IMR-90 (cell line): Measurements from ENCODE around the gene CHN1.

ENCODE experiments used
- BHLHE40 ChIP-seq: fragments of 150-350 bp; IDR thresholded peaks from 2 replicates; pipeline ENCODE4 v1.6.1; 2016; ENCODE audit warnings: mild to moderate bottlenecking, low read depth, low read length
- POLR2A ChIP-seq: IDR thresholded peaks from 2 replicates; pipeline ENCODE4 v1.6.1; 2012; ENCODE audit warnings: mild to moderate bottlenecking, low read depth, low read length
- RCOR1 ChIP-seq: IDR thresholded peaks from 2 replicates; pipeline ENCODE4 v1.6.1; 2012; ENCODE audit warnings: mild to moderate bottlenecking, low read length, improper control_type of control experiment; ENCODE audit not compliant: insufficient replicate concordance
- TF ChIP-seq, protein P1 (sequence below): conservative IDR thresholded peaks from 2 replicates; pipeline ENCODE4 v1.5.1; 2012; ENCODE audit warnings: mild to moderate bottlenecking, low read depth, low read length, improper control_type of control experiment

DNA sequence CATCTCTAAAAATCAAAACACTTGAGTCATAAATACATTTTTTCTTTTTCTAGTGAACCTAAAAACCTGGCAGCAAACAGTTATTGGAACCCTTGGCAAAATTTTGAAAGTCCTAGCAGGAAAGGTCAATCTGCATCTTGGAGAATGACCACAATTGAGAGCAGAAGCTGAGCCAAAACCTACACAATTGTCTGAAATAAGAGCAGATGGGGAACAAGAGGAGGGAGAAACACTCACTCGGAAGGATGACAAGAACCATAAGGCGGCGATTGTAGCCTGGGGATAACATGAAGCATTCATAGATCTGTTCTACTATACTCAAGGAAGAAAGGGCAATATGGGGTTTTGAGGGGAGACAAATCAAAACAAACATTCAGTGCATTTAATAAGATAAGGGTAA is 117.0 kb downstream of the CHN1 start:
- TF ChIP-seq RCOR1 (no peak), POLR2A (no peak), BHLHE40 (no peak)
- TF ChIP-seq, protein P1, sequence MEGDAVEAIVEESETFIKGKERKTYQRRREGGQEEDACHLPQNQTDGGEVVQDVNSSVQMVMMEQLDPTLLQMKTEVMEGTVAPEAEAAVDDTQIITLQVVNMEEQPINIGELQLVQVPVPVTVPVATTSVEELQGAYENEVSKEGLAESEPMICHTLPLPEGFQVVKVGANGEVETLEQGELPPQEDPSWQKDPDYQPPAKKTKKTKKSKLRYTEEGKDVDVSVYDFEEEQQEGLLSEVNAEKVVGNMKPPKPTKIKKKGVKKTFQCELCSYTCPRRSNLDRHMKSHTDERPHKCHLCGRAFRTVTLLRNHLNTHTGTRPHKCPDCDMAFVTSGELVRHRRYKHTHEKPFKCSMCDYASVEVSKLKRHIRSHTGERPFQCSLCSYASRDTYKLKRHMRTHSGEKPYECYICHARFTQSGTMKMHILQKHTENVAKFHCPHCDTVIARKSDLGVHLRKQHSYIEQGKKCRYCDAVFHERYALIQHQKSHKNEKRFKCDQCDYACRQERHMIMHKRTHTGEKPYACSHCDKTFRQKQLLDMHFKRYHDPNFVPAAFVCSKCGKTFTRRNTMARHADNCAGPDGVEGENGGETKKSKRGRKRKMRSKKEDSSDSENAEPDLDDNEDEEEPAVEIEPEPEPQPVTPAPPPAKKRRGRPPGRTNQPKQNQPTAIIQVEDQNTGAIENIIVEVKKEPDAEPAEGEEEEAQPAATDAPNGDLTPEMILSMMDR: no peak
